GM19099 (cell line): Measurements from ENCODE around the gene ADGRD2.

ENCODE experiments used
- POLR2A ChIP-seq: IDR thresholded peaks from 3 replicates; pipeline ENCODE4 v1.6.1; 2011; ENCODE audit warnings: low read depth; ENCODE audit not compliant: insufficient read length; ENCODE audit errors: extremely low read depth

ADGRD2 gene

DNA sequence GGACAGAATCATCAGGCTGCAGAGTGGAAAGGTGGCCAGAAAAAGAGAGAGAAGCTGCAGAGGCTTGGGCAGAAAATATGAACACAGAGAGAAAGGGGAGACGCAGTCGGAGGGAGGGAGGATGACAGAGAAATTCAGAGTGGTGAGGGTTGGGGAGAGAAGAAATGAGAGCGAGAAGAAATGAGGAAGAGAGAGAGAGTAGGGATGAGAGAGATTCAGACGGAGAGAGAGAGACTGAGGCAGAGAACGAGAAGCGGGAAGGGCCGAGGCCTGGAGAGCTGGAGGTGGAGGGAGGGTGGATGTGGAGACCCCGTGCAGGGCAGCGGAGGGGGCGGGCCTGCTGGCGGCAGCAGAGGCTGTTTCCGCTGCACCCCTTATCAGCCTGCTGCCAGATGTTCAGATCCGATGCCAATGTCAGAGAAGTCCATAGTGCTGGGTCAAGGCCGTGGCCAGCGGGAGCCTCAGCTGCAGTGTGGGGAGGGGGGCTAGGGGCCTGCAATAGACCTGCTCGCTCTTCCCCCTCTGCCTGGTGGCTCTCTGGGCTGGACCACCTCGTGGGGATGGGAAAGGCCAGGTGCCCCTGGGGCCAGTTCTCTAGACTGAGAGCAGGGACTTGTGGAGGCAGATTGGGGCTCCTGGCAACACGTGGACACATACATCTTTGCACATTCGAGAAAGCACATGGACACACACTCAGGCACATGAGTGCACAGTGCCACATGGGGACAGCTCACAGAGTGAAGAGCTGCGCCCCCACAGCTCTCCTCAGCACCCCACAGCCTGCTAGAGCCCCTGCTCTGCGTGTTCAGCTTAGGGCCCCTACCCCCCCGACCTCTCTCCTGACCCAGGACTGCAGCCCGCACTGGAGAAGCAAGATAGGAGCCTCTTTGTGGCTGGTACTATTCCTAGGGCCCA is 61.9 kb downstream of the ADGRD2 start:
- no peak for TF ChIP-seq POLR2A

GRCh38 chr9:124512806-124513204 is 62.6 kb downstream of the ADGRD2 start:
- TF ChIP-seq POLR2A, result no peak

GRCh38 chr9:124513376-124513994 is 63.2 kb downstream of the ADGRD2 start:
- no peak for TF ChIP-seq POLR2A

DNA sequence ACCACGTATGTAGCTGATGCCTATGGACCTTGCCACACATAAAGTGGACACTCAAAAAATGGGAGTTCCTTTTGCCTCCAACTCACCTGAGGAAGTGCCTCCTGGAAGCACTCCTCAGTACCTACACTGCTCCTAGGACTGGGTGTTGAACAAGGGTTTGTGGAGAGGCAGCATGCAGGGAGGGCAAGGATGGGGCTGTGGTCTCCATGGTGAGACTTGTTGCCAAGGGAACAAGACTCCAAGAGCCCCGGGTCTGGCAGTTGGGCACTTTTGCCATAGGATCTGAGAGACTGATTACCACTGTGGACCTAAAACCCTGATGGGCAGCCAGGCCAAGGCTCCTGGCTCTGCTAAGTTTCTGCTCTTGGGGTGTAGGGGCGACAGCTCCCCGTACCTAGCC is 63.9 kb downstream of the ADGRD2 start:
- no peak for TF ChIP-seq POLR2A

DNA sequence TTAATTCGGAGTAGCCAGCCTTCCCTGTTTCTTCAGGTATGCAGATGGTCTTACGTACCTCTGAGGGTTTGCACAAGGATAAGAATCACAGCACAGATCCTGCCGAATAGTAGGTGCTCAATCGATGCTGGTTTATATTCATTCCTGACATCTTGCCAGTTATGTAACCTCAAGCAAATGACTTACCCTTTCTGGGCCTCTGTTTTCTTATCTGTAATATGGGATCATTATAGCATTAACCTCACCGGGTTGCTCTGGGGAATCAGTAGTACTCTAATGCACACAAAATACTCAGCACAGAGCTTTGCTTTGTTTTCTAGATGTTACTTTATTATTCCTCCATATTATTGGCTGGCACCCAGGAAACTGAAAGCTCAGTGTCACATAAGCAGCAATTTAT is 64.6 kb downstream of the ADGRD2 start:
- no peak for TF ChIP-seq POLR2A

DNA sequence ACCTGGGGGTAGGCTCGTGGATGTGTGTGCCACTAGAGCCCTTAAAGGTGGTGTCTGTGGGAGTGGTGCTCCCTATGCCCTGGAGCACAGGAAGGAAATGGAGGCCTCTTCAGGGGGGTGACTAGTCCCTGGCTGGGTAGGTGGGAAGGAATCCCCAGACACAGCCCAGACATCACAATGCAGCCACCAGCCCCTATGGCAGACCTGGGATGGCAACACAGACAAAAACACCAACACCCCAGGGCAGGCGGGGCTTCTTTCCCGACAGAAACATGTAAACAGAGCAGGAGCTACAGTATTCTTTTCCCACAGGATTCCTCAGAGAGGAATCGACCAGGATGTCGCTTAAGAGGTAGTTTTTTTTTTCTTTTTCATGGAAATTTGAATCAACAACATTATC is 67.3 kb downstream of the ADGRD2 start:
- TF ChIP-seq POLR2A, result no peak

GRCh38 chr9:124518116-124518515 is 67.9 kb downstream of the ADGRD2 start:
- TF ChIP-seq POLR2A, result no peak

DNA sequence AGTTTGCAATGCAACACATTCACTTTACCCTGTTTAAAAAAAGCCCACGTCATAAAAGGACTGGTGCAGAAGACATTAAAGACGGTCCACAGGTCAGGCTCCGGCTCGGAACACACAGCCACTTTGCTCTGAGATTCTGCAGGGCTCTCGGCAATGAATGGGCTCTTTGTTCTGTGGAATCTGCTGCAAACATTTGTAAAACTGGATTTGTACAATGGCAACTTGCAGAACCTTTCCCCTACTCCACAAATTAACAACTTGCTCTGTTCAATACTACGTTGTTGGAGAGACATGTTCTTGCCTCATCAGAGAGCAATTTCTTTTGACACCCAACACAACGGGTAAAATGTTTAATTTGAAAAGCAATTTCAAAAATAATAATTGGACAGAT is 70.0 kb downstream of the ADGRD2 start:
- no peak for TF ChIP-seq POLR2A

GRCh38 chr9:124521142-124521541 is 70.9 kb downstream of the ADGRD2 start:
- no peak for TF ChIP-seq POLR2A

- no peak for TF ChIP-seq POLR2A
These were observed 72.2 kb downstream of the ADGRD2 start for GRCh38 chr9:124522121-124523098.

GRCh38 chr9:124526174-124526573 is 75.9 kb downstream of the ADGRD2 start:
- TF ChIP-seq POLR2A, result no peak

- no peak for TF ChIP-seq POLR2A
These were observed 77.5 kb downstream of the ADGRD2 start for GRCh38 chr9:124527781-124528180.
